Kidney epithelial cell (primary cell): Measurements from ENCODE around the gene LHFPL3. TPM values are rescaled to one million over a fixed set of nuclear protein-coding genes. Genes with fewer than 3 reads are reported as not detected.

Experiments used
- DNase-seq: peaks from one replicate; pipeline ENCODE4 v3.0.0-alpha.2; 2010; ENCODE audit warnings: low read depth
- H3K27me3 ChIP-seq: 2 replicates; pipeline ENCODE4 v1.6.0; 2011; ENCODE audit warnings: low read length; ENCODE audit not compliant: control insufficient read depth, insufficient read depth
- H3K36me3 ChIP-seq: 2 replicates; pipeline ENCODE4 v1.5.1; 2011; ENCODE audit warnings: low read length; ENCODE audit not compliant: control insufficient read depth, insufficient read depth
- H3K4me3 ChIP-seq: 2 replicates; pipeline ENCODE4 v1.5.1; 2011; ENCODE audit warnings: low read depth, mild to moderate bottlenecking, control low read depth, low read length
- CTCF ChIP-seq: IDR thresholded peaks from 2 replicates; pipeline ENCODE4 v1.5.1; 2011; ENCODE audit warnings: mild to moderate bottlenecking, moderate library complexity, low read length, control low read depth, inconsistent platforms; ENCODE audit not compliant: insufficient read depth, poor library complexity, severe bottlenecking
- total RNA-seq: library from RNA; depleted of rRNA; stranded (reverse); fragments of >200 nt; gene quantifications from 2 replicates; pipeline ENCODE4 v1.2.3, GENCODE V29; 2015

The LHFPL3 gene
- total RNA-seq, 1 donor from 2014 or later, result not detected

- Histone ChIP-seq H3K4me3 (no peak overlapping the region), H3K27me3 (no peaks in the 10 kb centered on the region), H3K36me3 (no peaks in the 10 kb centered on the region)
- TF ChIP-seq CTCF, result no peak
- no peak for DNase-seq
Observed at GRCh38 chr7:104779888-104780287, 451.5 kb downstream of the LHFPL3 start.

- no peak for TF ChIP-seq CTCF
- Histone ChIP-seq H3K27me3 (no peaks in the 10 kb centered on the region), H3K4me3 (no peak overlapping the region), H3K36me3 (no peaks in the 10 kb centered on the region)
- no peak for DNase-seq
Observed at GRCh38 chr7:104784686-104785085, 456.3 kb downstream of the LHFPL3 start.

GRCh38 chr7:104789780-104790179, 461.4 kb downstream of the LHFPL3 start:
- no peak overlapping the region for H3K4me3 ChIP-seq
- no peaks in the 10 kb centered on the region for H3K27me3 ChIP-seq
- no peaks in the 10 kb centered on the region for H3K36me3 ChIP-seq
- no peak for TF ChIP-seq CTCF
- no peak for DNase-seq

GRCh38 chr7:104790440-104790839, 462.0 kb downstream of the LHFPL3 start:
- no peaks in the 10 kb centered on the region for H3K27me3 ChIP-seq
- H3K36me3 ChIP-seq, result no peaks in the 10 kb centered on the region
- H3K4me3 ChIP-seq, result no peak overlapping the region
- no peak for TF ChIP-seq CTCF
- DNase-seq, result no peak

- Histone ChIP-seq H3K4me3 (no peak overlapping the region), H3K27me3 (no peaks in the 10 kb centered on the region), H3K36me3 (no peaks in the 10 kb centered on the region)
- no peak for TF ChIP-seq CTCF
- DNase-seq, result no peak
Observed at GRCh38 chr7:104791080-104791479, 462.7 kb downstream of the LHFPL3 start.

- Histone ChIP-seq H3K27me3 (no peaks in the 10 kb centered on the region), H3K4me3 (no peak overlapping the region), H3K36me3 (no peaks in the 10 kb centered on the region)
- no peak for DNase-seq
- no peak for TF ChIP-seq CTCF
Observed at GRCh38 chr7:104793066-104793465, 464.7 kb downstream of the LHFPL3 start.
